ENCODE measurements around the gene TP53BP2.
A peak's percentile ranks its signal among the peaks of the same experiment; 100 is the strongest.

TP53BP2 gene

DNA sequence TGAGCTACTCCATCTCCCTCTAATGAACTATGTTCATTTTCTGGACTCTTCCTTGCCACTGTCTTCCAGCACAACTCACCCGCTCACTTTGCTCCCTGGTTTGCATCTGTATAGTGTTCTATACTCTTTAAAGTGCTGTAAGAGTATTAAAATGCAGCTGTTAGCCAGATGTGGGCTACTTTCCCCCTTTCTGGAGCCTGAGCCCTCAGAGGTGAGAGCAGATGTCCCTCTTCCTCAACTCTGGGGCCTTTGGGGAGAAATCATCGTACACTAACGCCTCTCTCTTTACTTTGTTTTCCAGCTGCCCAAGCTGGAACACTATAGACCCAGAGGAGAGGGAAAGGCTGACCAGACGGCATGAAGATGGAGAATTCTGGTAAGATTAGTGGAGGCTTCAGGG lies 94.1 kb downstream of the TP53BP2 start:
- Histone ChIP-seq H3K4me1 (ENCODE audit: low read length) (peaks cover 11% of the 10 kb centered on the region; the same call in 1 of the 2 replicates), H3K27me3 (ENCODE audit: low read depth, low read length) (no peaks in the 10 kb centered on the region), H3K79me2 (ENCODE audit: low read length) (no peaks in the 10 kb centered on the region), H2AFZ (ENCODE audit: low read depth, low read length) (no peak overlapping the region), H3K4me2 (ENCODE audit: low read length) (no peak overlapping the region), H3K4me3 (ENCODE audit: low read length) (no peak overlapping the region), H3K27ac (ENCODE audit: low read length) (no peak overlapping the region), H4K20me1 (ENCODE audit: insufficient read depth, low read length) (no peaks in the 10 kb centered on the region), H3K36me3 (replicated peaks; ENCODE audit: low read depth, low read length) (no peaks in the 10 kb centered on the region), H3K9ac (ENCODE audit: low read length) (no peak overlapping the region), H3K9me3 (ENCODE audit: insufficient read depth, low read length) (no peaks in the 10 kb centered on the region)
- TF ChIP-seq, protein P1, sequence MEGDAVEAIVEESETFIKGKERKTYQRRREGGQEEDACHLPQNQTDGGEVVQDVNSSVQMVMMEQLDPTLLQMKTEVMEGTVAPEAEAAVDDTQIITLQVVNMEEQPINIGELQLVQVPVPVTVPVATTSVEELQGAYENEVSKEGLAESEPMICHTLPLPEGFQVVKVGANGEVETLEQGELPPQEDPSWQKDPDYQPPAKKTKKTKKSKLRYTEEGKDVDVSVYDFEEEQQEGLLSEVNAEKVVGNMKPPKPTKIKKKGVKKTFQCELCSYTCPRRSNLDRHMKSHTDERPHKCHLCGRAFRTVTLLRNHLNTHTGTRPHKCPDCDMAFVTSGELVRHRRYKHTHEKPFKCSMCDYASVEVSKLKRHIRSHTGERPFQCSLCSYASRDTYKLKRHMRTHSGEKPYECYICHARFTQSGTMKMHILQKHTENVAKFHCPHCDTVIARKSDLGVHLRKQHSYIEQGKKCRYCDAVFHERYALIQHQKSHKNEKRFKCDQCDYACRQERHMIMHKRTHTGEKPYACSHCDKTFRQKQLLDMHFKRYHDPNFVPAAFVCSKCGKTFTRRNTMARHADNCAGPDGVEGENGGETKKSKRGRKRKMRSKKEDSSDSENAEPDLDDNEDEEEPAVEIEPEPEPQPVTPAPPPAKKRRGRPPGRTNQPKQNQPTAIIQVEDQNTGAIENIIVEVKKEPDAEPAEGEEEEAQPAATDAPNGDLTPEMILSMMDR (IDR thresholded peaks at IDR 0.05; ENCODE audit: low read depth, low read length): no peak
- no peak for TF ChIP-seq EZH2phosphoT487 (IDR thresholded peaks at IDR 0.05; ENCODE audit: low read depth)

DNA sequence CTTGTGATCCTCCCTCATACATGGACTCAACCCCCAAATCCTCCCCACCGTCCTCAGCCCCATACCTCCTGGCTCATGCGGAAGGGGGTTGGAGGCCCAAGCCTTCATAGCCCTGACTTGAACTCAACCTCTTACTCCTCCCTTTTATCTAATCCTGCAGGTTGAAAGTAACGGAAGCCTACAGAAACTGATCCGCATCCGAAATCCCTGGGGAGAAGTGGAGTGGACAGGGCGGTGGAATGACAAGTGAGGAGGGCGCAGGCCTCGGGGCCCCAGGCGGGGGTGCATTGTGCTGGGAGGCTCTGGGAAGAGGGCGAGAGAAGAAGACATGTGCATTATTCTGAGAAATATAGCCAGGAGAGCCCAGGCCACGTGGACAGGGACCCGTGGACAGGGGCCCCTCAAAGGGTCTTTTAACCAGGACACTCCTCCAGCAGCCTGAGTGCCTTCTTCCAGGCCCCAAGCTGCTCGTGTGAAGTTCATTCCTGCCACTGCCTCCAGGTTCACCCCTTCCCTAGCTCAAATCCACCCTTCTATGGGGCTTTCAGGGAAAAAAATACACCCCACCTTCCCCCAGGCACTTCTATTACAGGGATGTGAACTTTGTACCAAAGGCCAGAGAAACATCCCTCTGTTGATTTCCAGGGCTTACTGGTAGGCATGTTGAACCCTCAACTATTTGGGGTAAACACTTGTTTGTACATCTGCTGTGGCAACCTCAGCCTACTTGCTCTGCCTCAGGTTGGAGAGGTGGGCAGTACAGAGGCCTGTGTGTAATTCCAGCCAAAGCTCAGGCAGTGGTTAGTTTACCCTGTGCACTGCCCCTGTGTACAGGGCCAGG lies 94.8 kb downstream of the TP53BP2 start:
- Histone ChIP-seq H2AFZ (ENCODE audit: low read depth, low read length) (no peak overlapping the region), H3K79me2 (ENCODE audit: low read length) (no peaks in the 10 kb centered on the region), H3K36me3 (replicated peaks; ENCODE audit: low read depth, low read length) (no peaks in the 10 kb centered on the region), H3K27ac (ENCODE audit: low read length) (no peak overlapping the region), H3K4me1 (ENCODE audit: low read length) (peaks cover 11% of the 10 kb centered on the region; the same call in 1 of the 2 replicates), H3K9me3 (ENCODE audit: insufficient read depth, low read length) (no peaks in the 10 kb centered on the region), H4K20me1 (ENCODE audit: insufficient read depth, low read length) (no peaks in the 10 kb centered on the region), H3K4me2 (ENCODE audit: low read length) (no peak overlapping the region), H3K9ac (ENCODE audit: low read length) (no peak overlapping the region), H3K27me3 (ENCODE audit: low read depth, low read length) (no peaks in the 10 kb centered on the region), H3K4me3 (ENCODE audit: low read length) (no peak overlapping the region)
- TF ChIP-seq, protein P1 (IDR thresholded peaks at IDR 0.05; ENCODE audit: low read depth, low read length): no peak
- no peak for TF ChIP-seq EZH2phosphoT487 (IDR thresholded peaks at IDR 0.05; ENCODE audit: low read depth)

DNA sequence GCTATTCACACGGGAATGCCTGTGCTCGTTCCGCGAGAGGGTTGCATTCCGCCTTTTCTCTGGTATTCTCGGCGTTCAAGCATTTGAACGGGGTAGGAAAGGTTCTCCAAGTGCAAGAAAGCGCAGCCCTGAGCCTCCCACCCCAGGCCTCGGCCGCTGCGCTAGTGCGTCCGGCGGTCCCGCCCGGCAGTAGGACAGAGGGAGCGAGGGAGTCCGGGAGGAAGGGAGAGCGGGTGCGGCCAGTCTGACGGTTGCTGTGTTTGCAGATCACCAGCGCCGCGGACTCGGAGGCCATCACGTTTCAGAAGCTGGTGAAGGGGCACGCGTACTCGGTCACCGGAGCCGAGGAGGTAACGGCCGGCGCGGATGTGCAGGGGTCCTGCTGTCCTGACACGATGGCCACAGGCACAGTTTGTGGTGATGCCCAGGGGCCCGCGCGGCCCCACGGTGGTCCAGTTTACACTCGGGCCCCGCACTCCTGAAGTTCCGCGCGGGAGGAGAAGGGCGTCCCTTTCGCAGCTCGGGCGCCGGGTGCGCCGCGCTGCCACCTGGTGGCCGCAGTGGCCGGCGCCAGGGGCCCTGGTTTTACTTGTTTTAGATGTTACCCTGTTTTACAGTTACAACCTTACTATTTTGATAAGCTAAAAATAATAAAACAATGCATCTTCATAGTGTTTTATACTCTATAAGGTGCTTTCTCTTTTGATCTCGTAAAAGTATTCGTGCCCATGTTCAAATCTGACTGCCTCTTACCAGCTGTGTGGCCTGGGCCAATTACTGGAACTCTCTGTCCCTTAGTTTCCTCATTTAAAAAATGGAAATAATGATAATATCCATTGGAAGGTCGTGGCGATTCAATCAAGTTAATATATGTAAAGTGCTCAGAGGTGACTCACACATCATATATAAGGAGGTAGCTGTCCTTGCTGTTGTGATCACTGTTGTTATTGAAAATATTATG lies 96.7 kb downstream of the TP53BP2 start:
- no peak overlapping the region for H2AFZ ChIP-seq (ENCODE audit: low read depth, low read length)

More for the DNA sequence above, 96.7 kb downstream of the TP53BP2 start:
- Histone ChIP-seq H3K4me3 (ENCODE audit: low read length) (peak overlapping the region; percentile 66), H3K27me3 (ENCODE audit: low read depth, low read length) (no peaks in the 10 kb centered on the region), H4K20me1 (ENCODE audit: insufficient read depth, low read length) (no peaks in the 10 kb centered on the region), H3K4me1 (ENCODE audit: low read length) (peaks cover 11% of the 10 kb centered on the region; the same call in 1 of the 2 replicates), H3K79me2 (ENCODE audit: low read length) (no peaks in the 10 kb centered on the region), H3K9me3 (ENCODE audit: insufficient read depth, low read length) (no peaks in the 10 kb centered on the region), H3K9ac (ENCODE audit: low read length) (no peak overlapping the region), H3K27ac (ENCODE audit: low read length) (no peak overlapping the region), H3K4me2 (ENCODE audit: low read length) (peak overlapping the region; percentile 77), H3K36me3 (replicated peaks; ENCODE audit: low read depth, low read length) (no peaks in the 10 kb centered on the region)
- no peak for TF ChIP-seq EZH2phosphoT487 (IDR thresholded peaks at IDR 0.05; ENCODE audit: low read depth)
- TF ChIP-seq, protein P1 (IDR thresholded peaks at IDR 0.05; ENCODE audit: low read depth, low read length): peak; percentile 96

Measured in OCI-LY3 (cell line).